D341Med (cell line): ENCODE measurements around the gene ATXN10.
"Not testable (repeated sequence)": the region's sequence is repeated elsewhere in the genome, so short reads cannot be mapped to it uniquely, and the experiment has no call there.

ENCODE experiments used
- DNase-seq: peaks from one replicate; pipeline ENCODE4 v3.0.0; 2012; ENCODE audit warnings: low spot score

ATXN10 gene

DNA sequence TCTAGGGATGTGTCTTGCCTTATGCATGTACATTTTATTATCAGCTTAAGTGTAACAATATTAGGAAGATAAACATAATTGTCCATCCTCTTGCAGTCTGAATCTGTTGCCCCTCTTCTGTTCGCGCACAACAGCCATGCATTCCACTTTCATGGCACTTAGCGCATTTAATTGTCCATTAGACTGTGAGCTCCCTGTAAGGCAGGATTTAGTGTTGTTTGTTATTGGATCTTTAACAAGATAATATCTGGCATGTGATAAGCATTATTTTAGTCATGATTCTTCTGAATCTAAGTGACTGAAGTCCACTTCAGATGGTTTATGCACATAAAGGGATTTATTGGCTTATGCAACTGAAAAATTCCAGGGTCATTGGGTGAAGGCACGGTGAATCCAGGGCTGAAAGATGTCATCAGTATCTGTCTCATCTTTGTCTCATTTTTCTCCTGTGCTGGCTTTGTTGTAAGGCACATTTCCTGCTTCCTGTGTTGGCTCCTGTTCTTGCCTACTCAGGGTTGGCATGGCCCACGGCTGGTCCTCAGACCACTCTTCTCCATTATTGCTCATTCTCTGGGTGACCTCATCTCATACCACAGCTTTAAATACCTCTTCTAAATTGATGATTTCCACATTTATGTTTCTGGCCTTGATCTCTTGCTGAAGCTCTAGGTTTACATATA lies 37.6 kb downstream of the ATXN10 start:
- no peak for DNase-seq

GRCh38 chr22:45709866-45710265 lies 38.2 kb downstream of the ATXN10 start:
- no peak for DNase-seq

DNA sequence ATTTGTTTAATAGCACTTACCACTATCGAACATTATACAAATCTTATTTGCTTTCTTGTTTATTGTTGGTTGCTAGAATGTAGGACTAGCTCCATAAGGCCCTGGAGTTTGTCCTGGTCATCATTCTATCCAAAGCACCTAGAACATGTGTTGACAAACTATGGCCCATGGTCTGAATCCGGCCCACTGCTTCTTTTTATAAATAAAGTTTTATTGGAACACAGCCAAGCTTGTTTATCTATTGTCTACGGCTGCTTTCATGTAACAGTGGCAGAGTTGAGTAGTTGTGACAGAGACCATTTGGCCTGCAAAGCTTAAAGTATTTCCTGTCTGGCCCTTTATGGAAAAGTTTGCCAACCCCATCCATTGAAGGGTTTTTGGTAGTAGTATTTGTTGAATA lies 38.8 kb downstream of the ATXN10 start:
- no peak for DNase-seq

GRCh38 chr22:45714390-45714789 lies 42.8 kb downstream of the ATXN10 start:
- DNase-seq: not testable (repeated sequence)

DNA sequence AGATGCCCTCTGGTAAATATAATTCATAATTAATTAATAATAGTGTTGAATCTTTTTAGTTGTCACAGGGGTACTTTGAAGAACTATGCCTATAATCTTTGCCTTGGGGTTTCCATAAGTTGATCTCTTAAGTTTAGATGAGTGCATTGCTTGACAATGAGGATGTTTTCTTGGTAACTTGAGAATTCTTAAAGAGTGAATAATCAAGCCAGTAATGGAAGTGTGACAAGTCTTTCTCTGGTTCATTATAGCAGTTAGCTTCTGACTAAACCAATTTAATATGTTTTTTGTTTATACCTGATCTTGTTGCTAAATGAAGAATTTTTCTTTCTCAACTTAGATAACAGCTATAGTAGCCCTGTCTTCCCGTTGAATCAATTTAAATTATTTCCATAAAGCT lies 46.2 kb downstream of the ATXN10 start:
- DNase-seq: no peak

DNA sequence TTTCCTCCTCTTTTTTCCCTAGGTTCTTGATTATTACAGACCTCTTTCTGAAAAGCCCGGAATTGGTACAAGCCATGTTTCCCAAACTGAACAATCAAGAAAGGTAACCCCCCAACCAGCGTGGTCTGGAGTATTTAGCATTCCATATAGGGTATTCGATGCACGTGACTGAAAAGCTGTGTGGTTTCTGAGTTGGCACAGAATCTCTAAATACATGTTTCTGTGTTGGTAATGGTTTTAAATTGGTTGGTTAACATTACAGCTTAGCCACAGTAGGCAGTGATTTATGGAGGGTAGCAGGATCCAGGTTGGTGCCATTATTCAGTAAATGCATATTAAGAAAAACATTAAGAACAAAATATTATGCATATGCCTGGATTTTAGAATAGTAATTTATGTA lies 46.8 kb downstream of the ATXN10 start:
- no peak for DNase-seq

GRCh38 chr22:45720839-45721378 lies 49.3 kb downstream of the ATXN10 start:
- no peak for DNase-seq

DNA sequence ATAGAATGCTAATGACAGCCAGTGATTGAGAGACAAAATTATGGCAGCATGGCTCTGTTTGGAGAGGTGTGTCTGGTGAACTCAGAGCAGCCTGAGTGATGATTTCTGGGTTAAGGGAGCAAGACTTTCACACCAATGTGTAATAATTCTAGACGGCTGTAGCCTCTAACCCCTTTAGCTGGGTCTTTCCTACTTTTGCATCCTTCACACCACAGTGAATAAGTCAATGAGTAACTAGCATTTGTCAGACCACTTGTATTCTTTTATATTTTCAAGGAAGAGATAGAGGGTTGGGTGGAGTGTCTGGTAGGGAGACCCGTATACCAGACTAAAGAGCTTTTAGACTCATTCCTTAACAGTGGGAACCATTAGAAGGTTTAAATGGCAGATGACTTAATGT lies 50.4 kb downstream of the ATXN10 start:
- no peak for DNase-seq

GRCh38 chr22:45726081-45726480 lies 54.4 kb downstream of the ATXN10 start:
- DNase-seq: no peak

GRCh38 chr22:45731041-45731797 lies 59.6 kb downstream of the ATXN10 start:
- DNase-seq: no peak

GRCh38 chr22:45731798-45732495 lies 60.3 kb downstream of the ATXN10 start:
- no peak for DNase-seq

DNA sequence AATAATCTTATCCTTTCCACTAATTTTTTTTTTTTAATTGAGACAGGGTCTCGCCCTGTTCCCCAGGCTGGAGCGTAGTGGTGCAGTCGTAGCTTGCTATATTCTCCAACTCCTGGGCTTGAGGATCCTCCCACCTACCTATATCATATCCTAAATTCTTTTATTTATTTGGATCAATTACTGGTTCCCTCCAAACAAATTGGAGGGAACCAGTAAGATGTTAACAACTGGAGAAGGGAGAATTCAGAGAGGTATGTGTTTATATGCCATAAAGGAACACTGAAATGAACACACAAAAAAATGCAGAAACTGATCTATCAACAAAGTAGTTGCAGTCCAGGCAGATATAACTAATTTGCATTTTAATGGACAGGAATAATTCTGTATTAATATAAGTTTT lies 63.6 kb downstream of the ATXN10 start:
- no peak for DNase-seq

- DNase-seq: no peak
Measured at GRCh38 chr22:45738206-45738605, 66.6 kb downstream of the ATXN10 start.

GRCh38 chr22:45740236-45740635 lies 68.6 kb downstream of the ATXN10 start:
- DNase-seq: no peak

GRCh38 chr22:45742866-45743450 lies 71.3 kb downstream of the ATXN10 start:
- DNase-seq: no peak

DNA sequence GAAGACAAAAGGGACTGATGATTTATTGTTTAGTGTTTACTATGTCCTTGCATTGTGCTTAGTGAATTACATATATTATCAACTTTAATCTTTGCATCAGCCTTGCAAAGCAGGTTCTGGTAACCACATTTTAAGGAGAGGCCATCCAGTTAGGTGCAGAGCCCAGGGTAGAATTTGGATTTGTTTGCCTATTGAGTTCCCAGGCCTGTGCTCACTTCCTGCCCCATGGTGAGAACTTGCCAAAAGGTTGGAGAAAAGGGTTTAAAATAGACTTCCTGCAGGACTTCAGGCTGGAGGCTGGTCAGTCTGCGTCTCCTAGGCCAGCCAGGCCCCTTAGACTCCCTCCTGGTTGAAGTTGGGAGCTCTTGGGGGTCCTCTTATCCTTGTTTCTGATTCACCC lies 72.1 kb downstream of the ATXN10 start:
- no peak for DNase-seq

GRCh38 chr22:45744442-45744841 lies 72.8 kb downstream of the ATXN10 start:
- no peak for DNase-seq

DNA sequence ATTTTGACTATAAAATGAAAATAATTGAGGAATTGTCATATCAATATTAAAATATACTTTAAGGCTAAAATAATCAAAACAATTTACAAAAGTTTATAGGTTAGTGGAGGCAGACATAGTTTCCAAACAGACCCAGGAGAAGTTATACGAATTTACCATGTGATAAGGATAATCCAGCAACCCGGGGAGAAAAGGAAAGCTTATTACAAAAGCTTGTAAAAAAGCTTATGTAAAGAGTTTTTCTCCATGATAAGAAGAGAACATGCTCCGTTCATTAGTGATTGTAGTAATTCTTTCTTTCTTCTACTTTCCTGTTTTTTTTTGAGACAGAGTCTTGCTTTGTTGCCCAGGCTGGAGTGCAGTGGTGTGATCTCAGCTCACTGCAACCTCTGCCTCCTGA lies 79.0 kb downstream of the ATXN10 start:
- no peak for DNase-seq

DNA sequence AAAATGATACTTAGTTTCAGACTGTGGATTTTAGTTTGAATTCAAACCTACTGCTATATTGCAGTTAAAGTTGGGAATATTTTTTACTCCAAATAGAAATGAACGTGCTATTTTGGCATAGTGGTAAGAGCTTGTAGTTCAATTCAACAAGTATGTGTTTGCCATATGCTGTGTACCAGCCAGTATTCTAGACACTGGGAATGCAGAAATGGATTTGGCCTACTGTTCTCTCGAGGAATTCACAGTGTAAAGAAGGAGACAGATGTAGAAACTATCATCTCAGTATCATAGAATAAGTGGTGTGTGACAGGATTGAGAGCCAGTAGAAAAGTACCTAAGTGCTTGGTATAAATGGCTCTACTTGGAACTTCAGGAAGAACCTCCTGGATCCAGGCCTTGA lies 80.4 kb downstream of the ATXN10 start:
- DNase-seq: no peak

DNA sequence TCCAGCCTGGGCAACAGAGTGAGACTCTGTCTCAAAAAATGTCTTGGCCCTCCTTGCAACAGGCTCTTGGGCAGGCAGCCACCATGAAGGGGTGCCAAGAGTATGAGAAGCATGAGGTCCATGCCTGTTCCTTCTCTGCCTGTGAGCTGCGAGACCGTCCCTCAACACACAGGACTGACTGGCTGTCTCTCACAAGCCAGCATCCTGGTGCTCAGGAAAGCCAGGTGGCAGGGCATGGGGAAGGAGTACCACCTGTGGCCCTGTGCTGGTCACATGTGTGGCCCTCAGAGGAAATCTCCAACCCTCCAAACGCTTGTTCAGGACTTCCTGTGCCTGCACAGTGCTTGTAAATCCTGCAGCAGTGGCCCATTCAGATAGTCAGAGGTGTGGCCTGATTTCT lies 83.2 kb downstream of the ATXN10 start:
- DNase-seq: no peak

- DNase-seq: no peak
Measured at GRCh38 chr22:45756558-45756957, 84.9 kb downstream of the ATXN10 start.

DNA sequence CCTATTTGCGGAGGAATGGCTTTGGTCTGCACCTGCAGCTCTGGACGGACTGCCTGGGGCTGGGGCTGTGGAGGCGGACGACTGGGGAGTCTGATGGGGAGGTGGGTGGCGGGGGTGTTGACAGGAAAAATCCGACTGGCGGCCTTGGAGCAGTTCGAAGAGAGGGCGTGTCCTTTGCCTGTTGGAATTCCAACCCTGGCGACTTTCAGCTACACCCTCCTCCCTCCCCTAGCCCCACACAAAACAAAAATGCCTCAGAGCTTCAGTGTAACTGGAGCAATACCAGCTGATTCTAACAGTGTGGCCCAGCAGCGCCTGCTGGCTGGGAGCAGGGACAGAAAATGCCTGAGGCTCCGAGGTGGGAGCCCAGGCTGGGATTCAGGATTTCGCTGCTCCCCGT lies 85.4 kb downstream of the ATXN10 start:
- DNase-seq: no peak

DNA sequence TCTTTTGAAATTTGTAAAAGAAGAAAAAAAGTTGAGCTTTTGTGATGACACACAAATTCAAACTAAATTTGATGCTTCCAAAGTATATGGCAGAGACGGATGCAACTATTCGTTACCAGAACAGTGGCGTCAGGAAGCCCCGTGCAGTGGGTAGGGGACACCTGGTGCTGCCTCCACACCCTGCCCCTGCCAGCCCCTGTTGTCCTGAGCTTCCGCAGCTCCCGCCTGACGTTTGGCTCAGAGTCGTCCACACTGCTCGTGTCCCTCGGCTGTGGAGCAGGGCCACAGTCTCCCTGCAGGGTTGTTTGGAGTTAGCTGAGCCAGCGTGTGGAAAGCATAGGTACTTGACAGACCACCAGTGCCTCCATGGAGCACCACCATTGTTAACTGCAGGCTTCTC lies 86.3 kb downstream of the ATXN10 start:
- no peak for DNase-seq
